ENCODE measurements around the gene ACOXL.

ACOXL gene

GRCh38 chr2:111156529-111156928, 424.2 kb downstream of the ACOXL start:
- no peak for DNase-seq (ENCODE audit: low read depth)
- TF ChIP-seq CTCF (IDR thresholded peaks at IDR 0.05; ENCODE audit: insufficient read depth, low read depth, low read length, missing control alignments) = no peak
- no peak overlapping the region for H3K4me3 ChIP-seq (ENCODE audit: low read length)

- no peak for DNase-seq (ENCODE audit: low read depth)
- no peak for TF ChIP-seq CTCF (IDR thresholded peaks at IDR 0.05; ENCODE audit: insufficient read depth, low read depth, low read length, missing control alignments)
- no peak overlapping the region for H3K4me3 ChIP-seq (ENCODE audit: low read length)
Observed at GRCh38 chr2:111157071-111157661, 424.8 kb downstream of the ACOXL start.

GRCh38 chr2:111157798-111158197, 425.4 kb downstream of the ACOXL start:
- TF ChIP-seq CTCF (IDR thresholded peaks at IDR 0.05; ENCODE audit: insufficient read depth, low read depth, low read length, missing control alignments) = no peak
- H3K4me3 ChIP-seq (ENCODE audit: low read length) = no peak overlapping the region
- DNase-seq (ENCODE audit: low read depth) = no peak

- H3K4me3 ChIP-seq (ENCODE audit: low read length) = no peak overlapping the region
- no peak for DNase-seq (ENCODE audit: low read depth)
- TF ChIP-seq CTCF (IDR thresholded peaks at IDR 0.05; ENCODE audit: insufficient read depth, low read depth, low read length, missing control alignments) = no peak
Observed at GRCh38 chr2:111159641-111160040, 427.3 kb downstream of the ACOXL start.

- DNase-seq (ENCODE audit: low read depth) = peak; percentile 91
- no peak for TF ChIP-seq CTCF (IDR thresholded peaks at IDR 0.05; ENCODE audit: insufficient read depth, low read depth, low read length, missing control alignments)
- no peak overlapping the region for H3K4me3 ChIP-seq (ENCODE audit: low read length)
Observed at GRCh38 chr2:111160758-111161157, 428.4 kb downstream of the ACOXL start.

- H3K4me3 ChIP-seq (ENCODE audit: low read length) = no peak overlapping the region
- no peak for TF ChIP-seq CTCF (IDR thresholded peaks at IDR 0.05; ENCODE audit: insufficient read depth, low read depth, low read length, missing control alignments)
- DNase-seq (ENCODE audit: low read depth) = no peak
Observed at GRCh38 chr2:111161971-111162370, 429.6 kb downstream of the ACOXL start.

GRCh38 chr2:111162718-111163331, 430.5 kb downstream of the ACOXL start:
- DNase-seq (ENCODE audit: low read depth) = no peak

More at GRCh38 chr2:111162718-111163331, 430.5 kb downstream of the ACOXL start:
- no peak overlapping the region for H3K4me3 ChIP-seq (ENCODE audit: low read length)
- TF ChIP-seq CTCF (IDR thresholded peaks at IDR 0.05; ENCODE audit: insufficient read depth, low read depth, low read length, missing control alignments) = no peak

Data from epithelial cell of esophagus (primary cell).